Ovary (tissue), 9 donors: ENCODE measurements around the gene CMTM5. TPM values are rescaled to one million over a fixed set of nuclear protein-coding genes. Genes with fewer than 3 reads are reported as not detected.

Source experiments
- DNase-seq, 5 donors: peaks; one replicate each; pipeline ENCODE4 v3.0.0-alpha.2; 2019 to 2020
- H3K27ac ChIP-seq, 2 donors: fragments of 200-600 bp; one replicate each; pipeline versions ENCODE4 v1.5.1 to v1.8.0; 2019 to 2022
- H3K27me3 ChIP-seq: fragments of 200-600 bp; one replicate; pipeline ENCODE4 v1.8.0; 2022
- H3K36me3 ChIP-seq: fragments of 200-600 bp; sonication (generic); one replicate; pipeline ENCODE4 v1.5.1; 2019
- H3K4me1 ChIP-seq: one replicate; pipeline ENCODE4 v1.8.1; 2013; ENCODE audit warnings: mild to moderate bottlenecking, moderate library complexity; ENCODE audit not compliant: insufficient read depth
- H3K4me3 ChIP-seq: fragments of 200-600 bp; sonication (generic); one replicate; pipeline ENCODE4 v1.5.1; 2017
- H3K9me3 ChIP-seq, 2 donors: fragments of 200-600 bp in 1 of 2; sonication (generic) in 1 of 2; one replicate each; pipeline versions ENCODE4 v1.5.1 to v1.8.1; 2013 to 2019; ENCODE audit warnings: mild to moderate bottlenecking in 1 of 2, moderate library complexity in 1 of 2
- EP300 ChIP-seq: sonication (generic); formaldehyde crosslinking; IDR thresholded peaks from one replicate; pipeline ENCODE4 v1.6.1; 2017; ENCODE audit warnings: antibody characterized with exemption
- POLR2A ChIP-seq: fragments of 450-650 bp; IDR thresholded peaks from one replicate; pipeline ENCODE4 v1.6.1; 2017; ENCODE audit warnings: antibody characterized with exemption, mild to moderate bottlenecking, moderate library complexity
- WGBS, 3 donors: extraction: QIAGEN DNeasy Blood & Tissue Kit in 1 of 3; methylation state at CpG; one replicate each; pipeline versions ENCODE4 v1.1.5 to v1.1.7; 2013 to 2017; 5-methylcytosine and 5-hydroxymethylcytosine counted together
- intact Hi-C, 4 donors: fragments of 100-400 bp; cut with DNase I; formaldehyde crosslinking; loops; one replicate each; pipeline versions ENCODE4 v1.11.0 to v1.15.1; 2022 to 2023
- polyA plus RNA-seq, 2 donors: library from polyadenylated mRNA; stranded (reverse); fragments of 200-250 nt in 1 of 2; fragments of 350-450 nt in 1 of 2; fragmentation: Illumina TruSeq in 1 of 2; extraction: RNeasy Lipid Tissue Mini Kit (QIAGEN cat#74804) in 1 of 2; gene quantifications; one replicate each; pipeline ENCODE4 v1.2.3, GENCODE V29; 2013 to 2014
- total RNA-seq, 7 donors: library from RNA; depleted of rRNA in 2 of 7; stranded (reverse); fragments of >200 nt in 2 of 7; fragmentation: NEBNext Ultra II Directional in 3 of 7; extraction: Animal tissue kit (Norgen Biotek cat#: 25700) in 3 of 7; gene quantifications; one replicate each; pipeline versions ENCODE4 v1.1.0 to v1.2.4, GENCODE V29; 2016 to 2023
- TF ChIP-seq, protein P1 (sequence below), 3 donors: fragments of 450-650 bp in 2 of 3; fragments of 200-600 bp in 1 of 3; IDR thresholded peaks; one replicate each; pipeline versions ENCODE4 v1.5.1 to v1.8.0; 2016 to 2022; ENCODE audit warnings: antibody characterized with exemption in 3 of 3, mild to moderate bottlenecking in 1 of 3
- donor health status: DM: no; HTN: no; CAD: no; lungs with moderate emphysema.
- donor health status: DM: no; HTN: no; CAD: no.
- donor health status: Bipolar disorder and iron deficiency.
- donor health status: DM: yes; HTN: yes; CAD: no.
- donor health status: DM: no; HTN: no; CAD: no.
- donor health status: DM: yes; HTN: yes; CAD: no.

CMTM5 gene
- total and polyA plus RNA-seq, 9 donors: 0.16 to 1.1 (median 0.48) TPM; not detected in 6

DNA sequence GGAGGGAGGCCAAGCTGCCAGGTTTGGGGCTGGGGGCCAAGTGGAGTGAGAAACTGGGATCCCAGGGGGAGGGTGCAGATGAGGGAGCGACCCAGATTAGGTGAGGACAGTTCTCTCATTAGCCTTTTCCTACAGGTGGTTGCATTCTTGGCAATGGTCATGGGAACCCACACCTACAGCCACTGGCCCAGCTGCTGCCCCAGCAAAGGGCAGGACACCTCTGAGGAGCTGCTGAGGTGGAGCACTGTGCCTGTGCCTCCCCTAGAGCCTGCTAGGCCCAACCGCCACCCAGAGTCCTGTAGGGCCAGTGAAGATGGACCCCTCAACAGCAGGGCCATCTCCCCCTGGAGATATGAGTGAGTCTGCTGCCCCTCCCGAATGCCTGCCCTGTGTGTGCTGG, 3.8 kb upstream of the CMTM5 start:
- Histone ChIP-seq H3K4me3 (no peak overlapping the region), H3K36me3 (no peaks in the 10 kb centered on the region), H3K27me3 (no peaks in the 10 kb centered on the region), H3K4me1 (no peaks in the 10 kb centered on the region), H3K27ac (no peak overlapping the region), H3K9me3 (no peaks in the 10 kb centered on the region)
- intact Hi-C loops: loop anchor here in 2 of 4 donors (10.0 kb wide), 2 partner anchors 98 to 108 kb away; no protein-coding TSS in a partner anchor
- TF ChIP-seq, protein P1, sequence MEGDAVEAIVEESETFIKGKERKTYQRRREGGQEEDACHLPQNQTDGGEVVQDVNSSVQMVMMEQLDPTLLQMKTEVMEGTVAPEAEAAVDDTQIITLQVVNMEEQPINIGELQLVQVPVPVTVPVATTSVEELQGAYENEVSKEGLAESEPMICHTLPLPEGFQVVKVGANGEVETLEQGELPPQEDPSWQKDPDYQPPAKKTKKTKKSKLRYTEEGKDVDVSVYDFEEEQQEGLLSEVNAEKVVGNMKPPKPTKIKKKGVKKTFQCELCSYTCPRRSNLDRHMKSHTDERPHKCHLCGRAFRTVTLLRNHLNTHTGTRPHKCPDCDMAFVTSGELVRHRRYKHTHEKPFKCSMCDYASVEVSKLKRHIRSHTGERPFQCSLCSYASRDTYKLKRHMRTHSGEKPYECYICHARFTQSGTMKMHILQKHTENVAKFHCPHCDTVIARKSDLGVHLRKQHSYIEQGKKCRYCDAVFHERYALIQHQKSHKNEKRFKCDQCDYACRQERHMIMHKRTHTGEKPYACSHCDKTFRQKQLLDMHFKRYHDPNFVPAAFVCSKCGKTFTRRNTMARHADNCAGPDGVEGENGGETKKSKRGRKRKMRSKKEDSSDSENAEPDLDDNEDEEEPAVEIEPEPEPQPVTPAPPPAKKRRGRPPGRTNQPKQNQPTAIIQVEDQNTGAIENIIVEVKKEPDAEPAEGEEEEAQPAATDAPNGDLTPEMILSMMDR (IDR thresholded peaks at IDR 0.05): no peak
- TF ChIP-seq POLR2A: no peak
- no peak for TF ChIP-seq EP300
- no peak for DNase-seq
- 81 to 84% (median 84%) methylated on average over 3 of the region's 3 CpGs for WGBS, 3 donors

DNA sequence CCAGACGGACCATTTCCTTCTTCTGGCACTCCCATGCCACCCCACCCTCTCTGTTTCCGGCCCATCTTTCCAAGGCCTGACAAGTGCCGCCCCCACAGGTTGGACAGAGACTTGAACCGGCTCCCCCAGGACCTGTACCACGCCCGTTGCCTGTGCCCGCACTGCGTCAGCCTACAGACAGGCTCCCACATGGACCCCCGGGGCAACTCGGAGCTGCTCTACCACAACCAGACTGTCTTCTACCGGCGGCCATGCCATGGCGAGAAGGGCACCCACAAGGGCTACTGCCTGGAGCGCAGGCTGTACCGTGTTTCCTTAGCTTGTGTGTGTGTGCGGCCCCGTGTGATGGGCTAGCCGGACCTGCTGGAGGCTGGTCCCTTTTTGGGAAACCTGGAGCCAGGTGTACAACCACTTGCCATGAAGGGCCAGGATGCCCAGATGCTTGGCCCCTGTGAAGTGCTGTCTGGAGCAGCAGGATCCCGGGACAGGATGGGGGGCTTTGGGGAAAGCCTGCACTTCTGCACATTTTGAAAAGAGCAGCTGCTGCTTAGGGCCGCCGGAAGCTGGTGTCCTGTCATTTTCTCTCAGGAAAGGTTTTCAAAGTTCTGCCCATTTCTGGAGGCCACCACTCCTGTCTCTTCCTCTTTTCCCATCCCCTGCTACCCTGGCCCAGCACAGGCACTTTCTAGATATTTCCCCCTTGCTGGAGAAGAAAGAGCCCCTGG, 1.2 kb upstream of the CMTM5 start:
- H3K27ac ChIP-seq: no peak overlapping the region
- intact Hi-C loops: loop anchor here (5.0 to 10.0 kb wide), 3 partner anchors 48 to 111 kb away; no protein-coding TSS in a partner anchor

DNA sequence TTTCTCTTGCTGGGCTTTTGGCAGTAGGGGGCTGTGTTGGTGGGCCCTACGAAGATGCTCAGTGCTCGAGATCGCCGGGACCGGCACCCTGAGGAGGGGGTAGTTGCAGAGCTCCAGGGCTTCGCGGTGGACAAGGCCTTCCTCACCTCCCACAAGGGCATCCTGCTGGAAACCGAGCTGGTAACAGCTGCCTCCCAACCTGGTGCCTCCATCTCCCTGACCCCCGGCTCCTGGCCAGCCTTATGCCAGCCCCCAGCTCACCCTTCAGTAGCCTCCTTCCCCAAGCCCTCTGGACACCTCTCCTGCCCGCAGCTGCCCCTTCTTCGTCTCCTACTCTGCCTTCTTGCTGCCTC, 328 bp downstream of the CMTM5 start:
- no peak overlapping the region for H3K4me3 ChIP-seq
- WGBS, 3 donors: 46 to 53% (median 49%) methylated on average over 11 of the region's 11 CpGs
- intact Hi-C loops: loop anchor here (5.0 to 10.0 kb wide), 3 partner anchors 50 to 112 kb away; no protein-coding TSS in a partner anchor

More for the DNA sequence above, 1.2 kb upstream of the CMTM5 start:
- H3K9me3 ChIP-seq: no peaks in the 10 kb centered on the region
- 83 to 94% (median 90%) methylated on average over 16 to 21 of the region's 21 CpGs for WGBS, 3 donors
- no peaks in the 10 kb centered on the region for H3K4me1 ChIP-seq
- H3K27me3 ChIP-seq: no peaks in the 10 kb centered on the region
- no peak overlapping the region for H3K4me3 ChIP-seq
- no peaks in the 10 kb centered on the region for H3K36me3 ChIP-seq
- no peak for TF ChIP-seq POLR2A
- TF ChIP-seq EP300: no peak
- TF ChIP-seq, protein P1 (IDR thresholded peaks at IDR 0.05): no peak
- DNase-seq: no peak

DNA sequence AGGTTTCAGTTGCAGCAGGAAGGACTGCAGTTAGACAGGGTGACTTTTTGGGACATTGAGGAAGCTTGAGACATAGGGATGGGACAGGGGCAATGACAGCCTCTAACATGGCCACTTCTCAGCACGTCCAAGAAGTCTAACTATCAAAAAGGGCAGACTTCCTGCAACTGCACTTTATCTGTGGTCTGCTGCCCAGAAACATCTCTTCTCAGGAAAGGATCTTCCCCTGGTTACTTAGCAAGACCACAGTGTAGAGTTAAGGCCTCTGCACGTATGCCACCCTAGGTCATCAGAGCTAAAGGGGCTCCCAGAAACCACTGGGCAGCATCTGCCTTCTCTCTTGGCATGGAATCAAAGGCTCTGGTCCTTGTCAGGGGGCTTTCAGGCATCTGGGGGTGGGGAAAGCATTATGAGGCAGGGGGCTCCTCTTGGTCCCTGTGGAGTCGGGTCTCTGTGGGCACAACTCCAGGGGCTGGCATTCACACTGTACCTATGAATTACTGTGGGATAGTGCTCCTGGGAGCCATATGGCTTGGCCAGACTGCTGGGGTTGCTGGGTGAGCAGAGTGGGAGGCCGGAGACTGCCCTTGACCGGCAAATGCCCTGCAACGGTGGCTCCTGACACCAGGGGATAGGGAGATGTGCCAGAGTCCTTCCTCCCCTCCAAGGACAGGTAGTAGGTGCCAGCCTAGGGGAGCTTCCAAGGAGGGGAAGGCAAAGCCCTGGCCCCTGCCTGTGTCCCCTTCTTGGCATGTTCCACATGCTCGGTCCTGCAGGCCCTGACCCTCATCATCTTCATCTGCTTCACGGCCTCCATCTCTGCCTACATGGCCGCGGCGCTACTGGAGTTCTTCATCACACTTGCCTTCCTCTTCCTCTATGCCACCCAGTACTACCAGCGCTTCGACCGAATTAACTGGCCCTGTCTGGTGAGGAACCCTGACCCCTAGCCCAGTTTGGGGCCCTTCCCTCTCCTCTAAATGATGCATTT, 1.0 kb downstream of the CMTM5 start:
- Histone ChIP-seq H3K27ac (no peak overlapping the region), H3K36me3 (no peaks in the 10 kb centered on the region), H3K4me3 (no peak overlapping the region), H3K27me3 (no peaks in the 10 kb centered on the region), H3K9me3 (no peaks in the 10 kb centered on the region), H3K4me1 (no peaks in the 10 kb centered on the region)
- 72 to 80% (median 76%) methylated on average over 14 of the region's 14 CpGs for WGBS, 3 donors
- DNase-seq: no peak
- no peak for TF ChIP-seq EP300
- intact Hi-C loops: loop anchor here (5.0 to 10.0 kb wide), 3 partner anchors 51 to 113 kb away; no protein-coding TSS in a partner anchor

More for the DNA sequence above, 328 bp downstream of the CMTM5 start:
- Histone ChIP-seq H3K27ac (no peak overlapping the region), H3K27me3 (no peaks in the 10 kb centered on the region), H3K4me1 (no peaks in the 10 kb centered on the region), H3K36me3 (no peaks in the 10 kb centered on the region), H3K9me3 (no peaks in the 10 kb centered on the region)
- TF ChIP-seq EP300 (no peak), POLR2A (no peak)
- TF ChIP-seq, protein P1 (IDR thresholded peaks at IDR 0.05): no peak
- no peak for DNase-seq
